Keratinocyte (primary cell): ENCODE results near the gene BBOF1. TPM values are rescaled to one million over a fixed set of nuclear protein-coding genes. Genes with fewer than 3 reads are reported as not detected.
A peak's percentile ranks its signal among the peaks of the same experiment; 100 is the strongest.

Source experiments
- DNase-seq: peaks from one replicate; pipeline ENCODE4 v3.0.0-alpha.2; 2011; ENCODE audit warnings: low read depth, missing footprints, low spot score
- FAIRE-seq: peaks from 2 replicates; lab custom pipeline; 2011; peaks lifted over from hg19 to GRCh38; lab: Jason Lieb, UNC
- H2AFZ ChIP-seq: 2 replicates; pipeline ENCODE4 v1.6.0; 2012; ENCODE audit warnings: low read length, control low read depth, inconsistent platforms; ENCODE audit not compliant: control insufficient read depth
- H3K27ac ChIP-seq: 2 replicates; pipeline ENCODE4 v1.5.1; 2011; ENCODE audit warnings: low read length; ENCODE audit not compliant: control insufficient read depth, insufficient read depth
- H3K27me3 ChIP-seq: 3 replicates; pipeline ENCODE4 v1.6.0; 2011; ENCODE audit warnings: low read length; ENCODE audit not compliant: control insufficient read depth, insufficient read depth; ENCODE audit errors: extremely low read depth
- H3K36me3 ChIP-seq, 2 experiments: 2 replicates in 1 of 2; 3 replicates in 1 of 2; pipeline ENCODE4 v1.5.1; 2011; ENCODE audit warnings: low read length in 2 of 2, mild to moderate bottlenecking in 1 of 2; ENCODE audit not compliant: control insufficient read depth in 2 of 2, insufficient read depth in 2 of 2; ENCODE audit errors: extremely low read depth in 1 of 2
- H3K4me1 ChIP-seq: 3 replicates; pipeline ENCODE4 v1.5.1; 2011; ENCODE audit warnings: low read length; ENCODE audit not compliant: control insufficient read depth, insufficient read depth; ENCODE audit errors: extremely low read depth
- H3K4me2 ChIP-seq: 3 replicates; pipeline ENCODE4 v1.6.0; 2011; ENCODE audit warnings: low read depth, low read length; ENCODE audit not compliant: control insufficient read depth, insufficient read depth; ENCODE audit errors: extremely low read depth
- H3K4me3 ChIP-seq, 3 experiments: fragments of 200-600 bp in 1 of 3; sonication (generic) in 1 of 3; 2 replicates in 2 of 3; 3 replicates in 1 of 3; pipeline ENCODE4 v1.5.1; 2011 to 2016; ENCODE audit warnings: low read length in 3 of 3, mild to moderate bottlenecking in 3 of 3, control low read depth in 2 of 3, inconsistent platforms in 1 of 3, low read depth in 1 of 3, mixed read lengths in 1 of 3, mixed run types in 1 of 3, moderate library complexity in 1 of 3; ENCODE audit not compliant: control insufficient read depth in 2 of 3, insufficient read depth in 2 of 3; ENCODE audit errors: extremely low read depth in 1 of 3
- H3K79me2 ChIP-seq: 2 replicates; pipeline ENCODE4 v1.6.0; 2012; ENCODE audit warnings: low read length; ENCODE audit not compliant: control insufficient read depth, insufficient read depth
- H3K9ac ChIP-seq: 3 replicates; pipeline ENCODE4 v1.6.0; 2011; ENCODE audit warnings: low read length; ENCODE audit not compliant: control insufficient read depth, insufficient read depth; ENCODE audit errors: extremely low read depth
- H3K9me1 ChIP-seq: 3 replicates; pipeline ENCODE4 v1.6.0; 2011; ENCODE audit warnings: low read length; ENCODE audit not compliant: control insufficient read depth, insufficient read depth; ENCODE audit errors: extremely low read depth
- H3K9me3 ChIP-seq: 2 replicates; pipeline ENCODE4 v1.5.1; 2012; ENCODE audit warnings: low read depth, low read length; ENCODE audit not compliant: control insufficient read depth
- H4K20me1 ChIP-seq: 3 replicates; pipeline ENCODE4 v1.6.0; 2011; ENCODE audit warnings: low read length; ENCODE audit not compliant: control insufficient read depth, insufficient read depth; ENCODE audit errors: extremely low read depth
- CTCF ChIP-seq, 3 experiments: IDR thresholded peaks in 1 of 3; conservative IDR thresholded peaks in 1 of 3; optimal IDR thresholded peaks in 1 of 3; 2 replicates in 2 of 3; 3 replicates in 1 of 3; pipeline versions ENCODE3 to v1.5.1; 2011; ENCODE audit warnings: low read length in 3 of 3, mild to moderate bottlenecking in 3 of 3, moderate library complexity in 2 of 3, control low read depth in 1 of 3, inconsistent platforms in 1 of 3; ENCODE audit not compliant: insufficient read depth in 2 of 3; ENCODE audit errors: extremely low read depth in 1 of 3
- EZH2 ChIP-seq: IDR thresholded peaks from one replicate; pipeline ENCODE4 v1.6.1; 2012; ENCODE audit warnings: inconsistent platforms, mild to moderate bottlenecking, low read length, moderate library complexity
- dilution Hi-C: fragments of 300-500 bp; cut with MboI; formaldehyde crosslinking; loops from one replicate; pipeline ENCODE4 v1.7.0; 2020; ENCODE audit warnings: low sequenced_read_pairs; ENCODE audit not compliant: extremely low pct_ligation_motif_present
- polyA plus RNA-seq, 5 experiments: library from polyadenylated mRNA; depleted of rRNA in 3 of 5; stranded (reverse) in 3 of 5; stranded (forward) in 1 of 5; unstranded in 1 of 5; fragments of >200 nt; gene quantifications; 1 replicate in 1 of 5; 2 replicates in 3 of 5; 3 replicates in 1 of 5; pipeline versions ENCODE4 v1.2.1 to v1.2.3, GENCODE V29; 2011 to 2012; ENCODE audit warnings: missing spikeins in 2 of 5, low read depth in 1 of 5, low replicate concordance in 1 of 5

Gene BBOF1
- polyA plus RNA-seq, 1 donor (not counting 4 experiments of a cell fraction or from before 2014, with no cell fraction given) = 3.0 TPM

DNA sequence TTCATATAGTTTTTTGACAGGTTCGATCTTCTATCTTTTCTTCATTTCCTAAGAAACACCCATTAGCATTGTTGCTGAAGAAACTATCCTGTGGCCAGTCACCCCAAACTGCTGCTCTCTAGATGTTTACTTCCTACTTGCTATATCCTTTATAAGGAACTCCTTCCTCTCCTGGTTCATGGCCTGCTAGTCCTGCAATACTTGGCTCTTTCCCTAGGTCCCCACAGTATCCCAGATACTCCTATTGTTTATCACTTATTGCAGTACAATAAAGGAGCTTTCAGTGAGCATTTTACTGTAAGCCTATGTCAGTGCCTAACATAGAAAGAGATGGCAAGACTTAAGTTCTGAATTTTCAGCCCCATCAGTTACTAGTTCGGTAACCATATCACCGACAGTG, 62.3 kb downstream of the BBOF1 start:
- dilution Hi-C loops = no loop called here
- no peak overlapping the region for H3K4me2 ChIP-seq
- no peak for TF ChIP-seq EZH2
- no peak for TF ChIP-seq CTCF (optimal IDR thresholded peaks at IDR 0.05 in 1 of 3, IDR thresholded peaks at IDR 0.05 in 1 of 3, conservative IDR thresholded peaks at IDR 0.05 in 1 of 3; ENCODE audit: extremely low read depth in 1 of 3, insufficient read depth in 2 of 3, low read length in 3 of 3)

GRCh38 chr14:74083161-74083560, 64.0 kb downstream of the BBOF1 start:
- no peak for DNase-seq
- no peak for FAIRE-seq
- no peaks in the 10 kb centered on the region for H4K20me1 ChIP-seq
- H3K27ac ChIP-seq = no peak overlapping the region
- H3K36me3 ChIP-seq = no peaks in the 10 kb centered on the region
- no peaks in the 10 kb centered on the region for H3K27me3 ChIP-seq
- no peaks in the 10 kb centered on the region for H3K9me3 ChIP-seq
- H3K79me2 ChIP-seq = peaks cover 3% of the 10 kb centered on the region
- dilution Hi-C loops = no loop called here
- peak overlapping the region; percentile 99 for H2AFZ ChIP-seq
- peak overlapping the region in 2 of 3 experiments; percentile 89 to 98 for H3K4me3 ChIP-seq
- H3K4me2 ChIP-seq = peak overlapping the region; percentile 88
- no peaks in the 10 kb centered on the region for H3K9me1 ChIP-seq
- no peak for TF ChIP-seq CTCF (optimal IDR thresholded peaks at IDR 0.05 in 1 of 3, IDR thresholded peaks at IDR 0.05 in 1 of 3, conservative IDR thresholded peaks at IDR 0.05 in 1 of 3; ENCODE audit: extremely low read depth in 1 of 3, insufficient read depth in 2 of 3, low read length in 3 of 3)
- TF ChIP-seq EZH2 = no peak
- H3K9ac ChIP-seq = peak overlapping the region; percentile 92
- peaks cover 14% of the 10 kb centered on the region for H3K4me1 ChIP-seq

More for the DNA sequence above, 62.3 kb downstream of the BBOF1 start:
- no peaks in the 10 kb centered on the region for H3K27me3 ChIP-seq
- no peak overlapping the region for H3K9ac ChIP-seq
- no peaks in the 10 kb centered on the region for H3K9me3 ChIP-seq
- peaks cover 3% of the 10 kb centered on the region for H3K79me2 ChIP-seq
- H3K4me3 ChIP-seq = no peak overlapping the region
- DNase-seq = no peak
- H2AFZ ChIP-seq = no peak overlapping the region
- H3K4me1 ChIP-seq = peaks cover 14% of the 10 kb centered on the region
- H3K27ac ChIP-seq = no peak overlapping the region
- H3K36me3 ChIP-seq = no peaks in the 10 kb centered on the region
- FAIRE-seq = no peak
- H3K9me1 ChIP-seq = no peaks in the 10 kb centered on the region
- no peaks in the 10 kb centered on the region for H4K20me1 ChIP-seq
